OCI-LY1 (cell line): Measurements from ENCODE around the gene BRIX1.
"Not testable (repeated sequence)": the region's sequence is repeated elsewhere in the genome, so short reads cannot be mapped to it uniquely, and the experiment has no call there.

Experiments
- H2AFZ ChIP-seq: fragments of 200-600 bp; sonication (generic), shearing (Covaris generic); 2 replicates; pipeline ENCODE4 v1.6.0; 2014; ENCODE audit warnings: antibody characterized with exemption, mild to moderate bottlenecking, low read length
- H3F3A ChIP-seq: fragments of 200-600 bp; sonication (generic), shearing (Covaris generic); 2 replicates; pipeline ENCODE4 v1.6.0; 2014; ENCODE audit warnings: mild to moderate bottlenecking, antibody characterized with exemption, low read length, moderate library complexity; ENCODE audit not compliant: insufficient read depth
- H3K27ac ChIP-seq: fragments of 200-600 bp; sonication (generic); 2 replicates; pipeline ENCODE4 v1.5.1; 2014; ENCODE audit warnings: low read length, mixed run types, mild to moderate bottlenecking, low read depth; ENCODE audit not compliant: poor library complexity, severe bottlenecking
- H3K27me3 ChIP-seq: fragments of 200-600 bp; sonication (generic); 2 replicates; pipeline ENCODE4 v1.6.0; 2014; ENCODE audit warnings: antibody characterized with exemption, mild to moderate bottlenecking, low read length, moderate library complexity; ENCODE audit not compliant: insufficient read depth
- H3K36me3 ChIP-seq: fragments of 200-600 bp; sonication (generic); 2 replicates; pipeline ENCODE4 v1.6.1; 2014; ENCODE audit warnings: mild to moderate bottlenecking, antibody characterized with exemption, low read length, moderate library complexity, mixed read lengths; ENCODE audit not compliant: insufficient read depth
- H3K4me1 ChIP-seq: fragments of 200-600 bp; sonication (generic); 2 replicates; pipeline ENCODE4 v1.5.1; 2014; ENCODE audit warnings: mild to moderate bottlenecking, low read length, moderate library complexity; ENCODE audit not compliant: insufficient read depth, severe bottlenecking
- H3K4me2 ChIP-seq: fragments of 200-600 bp; sonication (generic), shearing (Covaris generic); 2 replicates; pipeline ENCODE4 v1.6.1; 2014; ENCODE audit warnings: low read length
- H3K4me3 ChIP-seq: fragments of 200-600 bp; sonication (generic); 2 replicates; pipeline ENCODE4 v1.5.1; 2014; ENCODE audit warnings: low read length, low read depth, mild to moderate bottlenecking, mixed read lengths; ENCODE audit not compliant: poor library complexity, severe bottlenecking
- H3K79me2 ChIP-seq: fragments of 200-600 bp; shearing (Covaris generic); 2 replicates; pipeline ENCODE4 v1.6.1; 2016; ENCODE audit warnings: mixed run types, low read length, mixed read lengths; ENCODE audit not compliant: insufficient read depth
- H3K9ac ChIP-seq: fragments of 200-600 bp; sonication (generic), shearing (Covaris generic); 2 replicates; pipeline ENCODE4 v1.6.1; 2014; ENCODE audit warnings: mild to moderate bottlenecking, low read length, mixed read lengths
- H3K9me2 ChIP-seq: fragments of 200-600 bp; sonication (generic), shearing (Covaris generic); 2 replicates; pipeline ENCODE4 v1.6.1; 2014; ENCODE audit warnings: low read depth, mild to moderate bottlenecking, low read length, mixed read lengths
- H3K9me3 ChIP-seq: fragments of 200-600 bp; shearing (Covaris generic); 2 replicates; pipeline ENCODE4 v1.6.1; 2014; ENCODE audit warnings: low read length, mixed read lengths
- H4K20me1 ChIP-seq: fragments of 200-600 bp; sonication (generic), shearing (Covaris generic); 2 replicates; pipeline ENCODE4 v1.6.0; 2016; ENCODE audit warnings: mild to moderate bottlenecking, low read length; ENCODE audit not compliant: insufficient read depth
- EZH2 ChIP-seq: fragments of 200-600 bp; sonication (generic), shearing (Covaris generic); IDR thresholded peaks from 2 replicates; pipeline ENCODE4 v1.8.0; 2017; ENCODE audit warnings: borderline replicate concordance, mixed run types, mild to moderate bottlenecking, antibody characterized with exemption, low read length, moderate library complexity, mixed read lengths
- TF ChIP-seq, protein P1 (sequence below): fragments of 200-600 bp; sonication (generic), shearing (Covaris generic); IDR thresholded peaks from 2 replicates; pipeline ENCODE4 v1.5.1; 2017; ENCODE audit warnings: mild to moderate bottlenecking, antibody characterized with exemption, low read length, moderate library complexity, mixed read lengths

Gene BRIX1

GRCh38 chr5:34967540-34967939, 52.0 kb downstream of the BRIX1 start:
- Histone ChIP-seq H3K4me2 (no peak overlapping the region), H3K9me3 (peaks cover 5% of the 10 kb centered on the region; the same call in 1 of the 2 replicates), H3F3A (no peaks in the 10 kb centered on the region), H3K27me3 (no peaks in the 10 kb centered on the region), H2AFZ (no peak overlapping the region), H3K9me2 (no peaks in the 10 kb centered on the region), H3K27ac (no peak overlapping the region), H3K79me2 (no peaks in the 10 kb centered on the region), H3K36me3 (no peaks in the 10 kb centered on the region), H3K9ac (no peak overlapping the region), H3K4me3 (no peak overlapping the region), H3K4me1 (no peaks in the 10 kb centered on the region), H4K20me1 (no peaks in the 10 kb centered on the region)
- TF ChIP-seq, protein P1, sequence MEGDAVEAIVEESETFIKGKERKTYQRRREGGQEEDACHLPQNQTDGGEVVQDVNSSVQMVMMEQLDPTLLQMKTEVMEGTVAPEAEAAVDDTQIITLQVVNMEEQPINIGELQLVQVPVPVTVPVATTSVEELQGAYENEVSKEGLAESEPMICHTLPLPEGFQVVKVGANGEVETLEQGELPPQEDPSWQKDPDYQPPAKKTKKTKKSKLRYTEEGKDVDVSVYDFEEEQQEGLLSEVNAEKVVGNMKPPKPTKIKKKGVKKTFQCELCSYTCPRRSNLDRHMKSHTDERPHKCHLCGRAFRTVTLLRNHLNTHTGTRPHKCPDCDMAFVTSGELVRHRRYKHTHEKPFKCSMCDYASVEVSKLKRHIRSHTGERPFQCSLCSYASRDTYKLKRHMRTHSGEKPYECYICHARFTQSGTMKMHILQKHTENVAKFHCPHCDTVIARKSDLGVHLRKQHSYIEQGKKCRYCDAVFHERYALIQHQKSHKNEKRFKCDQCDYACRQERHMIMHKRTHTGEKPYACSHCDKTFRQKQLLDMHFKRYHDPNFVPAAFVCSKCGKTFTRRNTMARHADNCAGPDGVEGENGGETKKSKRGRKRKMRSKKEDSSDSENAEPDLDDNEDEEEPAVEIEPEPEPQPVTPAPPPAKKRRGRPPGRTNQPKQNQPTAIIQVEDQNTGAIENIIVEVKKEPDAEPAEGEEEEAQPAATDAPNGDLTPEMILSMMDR: no peak
- TF ChIP-seq EZH2: no peak

DNA sequence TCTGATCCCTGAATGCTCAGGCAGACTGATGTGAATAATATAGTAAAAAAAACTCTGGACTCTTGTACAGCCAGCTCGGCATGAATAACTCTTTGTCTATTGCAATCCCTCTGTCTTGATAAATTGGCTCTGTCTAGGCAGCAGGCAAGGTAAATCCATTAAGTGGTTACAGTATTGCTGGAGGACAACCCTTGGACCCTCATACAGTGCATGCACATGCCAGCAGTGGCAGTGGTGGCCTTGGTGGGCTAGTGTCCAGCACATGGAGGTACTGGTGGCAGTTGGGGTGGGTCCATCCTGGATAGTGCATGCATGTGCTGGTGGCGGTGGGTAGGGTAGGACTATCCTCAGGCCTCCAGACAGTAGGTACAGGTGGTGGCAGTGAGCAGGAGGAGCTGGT, 52.7 kb downstream of the BRIX1 start:
- Histone ChIP-seq H3K9me3 (peaks cover 5% of the 10 kb centered on the region; the same call in 1 of the 2 replicates), H3K27ac (no peak overlapping the region), H3K79me2 (no peaks in the 10 kb centered on the region), H3K4me1 (no peaks in the 10 kb centered on the region), H3K4me3 (no peak overlapping the region), H2AFZ (no peak overlapping the region), H4K20me1 (no peaks in the 10 kb centered on the region), H3K4me2 (no peak overlapping the region), H3K27me3 (no peaks in the 10 kb centered on the region), H3K36me3 (no peaks in the 10 kb centered on the region), H3K9ac (no peak overlapping the region), H3K9me2 (no peaks in the 10 kb centered on the region), H3F3A (no peaks in the 10 kb centered on the region)
- TF ChIP-seq EZH2: no peak
- TF ChIP-seq, protein P1: no peak

GRCh38 chr5:34970552-34970951, 55.0 kb downstream of the BRIX1 start:
- Histone ChIP-seq H3K4me2 (no peak overlapping the region), H3F3A (no peaks in the 10 kb centered on the region), H4K20me1 (no peaks in the 10 kb centered on the region), H2AFZ (no peak overlapping the region), H3K9me2 (no peaks in the 10 kb centered on the region), H3K4me1 (no peaks in the 10 kb centered on the region), H3K9me3 (peaks cover 5% of the 10 kb centered on the region; the same call in 1 of the 2 replicates), H3K79me2 (no peaks in the 10 kb centered on the region), H3K36me3 (no peaks in the 10 kb centered on the region), H3K27me3 (no peaks in the 10 kb centered on the region), H3K4me3 (no peak overlapping the region), H3K9ac (no peak overlapping the region), H3K27ac (no peak overlapping the region)
- TF ChIP-seq, protein P1: no peak
- no peak for TF ChIP-seq EZH2

DNA sequence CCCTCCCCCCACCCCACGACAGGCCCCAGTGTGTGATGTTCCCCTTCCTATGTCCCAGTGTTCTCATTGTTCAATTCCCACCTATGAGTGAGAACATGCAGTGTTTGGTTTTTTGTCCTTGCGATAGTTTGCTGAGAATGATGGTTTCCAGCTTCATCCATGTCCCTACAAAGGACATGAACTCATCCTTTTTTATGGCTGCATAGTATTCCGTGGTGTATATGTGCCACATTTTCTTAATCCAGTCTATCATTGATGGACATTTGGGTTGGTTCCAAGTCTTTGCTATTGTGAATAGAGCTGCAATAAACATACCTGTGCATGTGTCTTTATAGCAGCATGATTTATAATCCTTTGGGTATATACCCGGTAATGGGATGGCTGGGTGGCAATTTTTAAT, 56.1 kb downstream of the BRIX1 start:
- H4K20me1 ChIP-seq, H2AFZ ChIP-seq, H3K27ac ChIP-seq, H3K9me3 ChIP-seq, H3K9me2 ChIP-seq, H3F3A ChIP-seq, H3K9ac ChIP-seq, H3K4me3 ChIP-seq, H3K27me3 ChIP-seq, H3K4me1 ChIP-seq, H3K79me2 ChIP-seq, H3K4me2 ChIP-seq, H3K36me3 ChIP-seq: not testable (repeated sequence)
